Natural killer cell (primary cell): Measurements from ENCODE around the gene AKR1B15. TPM values are rescaled to one million over a fixed set of nuclear protein-coding genes. Genes with fewer than 3 reads are reported as not detected.
"Not testable (repeated sequence)": the region's sequence is repeated elsewhere in the genome, so short reads cannot be mapped to it uniquely, and the experiment has no call there.

Experiments used
- ATAC-seq, 3 donors: fragments of 150-1000 bp in 2 of 3; fragments of 200-7000 bp in 1 of 3; cut with Tn5 transposase; 1 replicate in 1 of 3; 2 replicates in 2 of 3; pipeline ENCODE4 v1.10.0; 2021; ENCODE audit warnings: mild to moderate bottlenecking in 2 of 3, moderate library complexity in 2 of 3
- DNase-seq, 2 donors: peaks; one replicate each; pipeline versions ENCODE4 v3.0.0 to v3.0.0-alpha.2; 2013 to 2021; ENCODE audit warnings: mixed read lengths in 1 of 2
- H3K27ac ChIP-seq: one replicate; pipeline ENCODE4 v1.5.1; 2013; ENCODE audit warnings: mild to moderate bottlenecking, low read length
- H3K27me3 ChIP-seq: one replicate; pipeline ENCODE4 v1.6.1; 2013; ENCODE audit warnings: low read length; ENCODE audit not compliant: control insufficient read depth, insufficient read depth
- H3K36me3 ChIP-seq: one replicate; pipeline ENCODE4 v1.6.1; 2013; ENCODE audit warnings: low read length; ENCODE audit not compliant: control insufficient read depth, insufficient read depth
- H3K4me1 ChIP-seq: one replicate; pipeline ENCODE4 v1.6.1; 2013; ENCODE audit warnings: low read length; ENCODE audit not compliant: control insufficient read depth, insufficient read depth
- H3K4me3 ChIP-seq: one replicate; pipeline ENCODE4 v1.5.1; 2013; ENCODE audit warnings: low read length
- H3K9me3 ChIP-seq: one replicate; pipeline ENCODE4 v1.6.1; 2013; ENCODE audit warnings: low read length; ENCODE audit not compliant: control insufficient read depth, insufficient read depth
- H3K27ac Mint-ChIP-seq, 2 donors: one replicate each; pipeline ENCODE4 v1.8.0; 2022; ENCODE audit warnings: mild to moderate bottlenecking in 2 of 2, mixed read lengths in 2 of 2, moderate library complexity in 1 of 2
- H3K27me3 Mint-ChIP-seq, 2 donors: one replicate each; pipeline ENCODE4 v1.8.0; 2022; ENCODE audit warnings: low read depth in 2 of 2, mixed read lengths in 2 of 2
- H3K36me3 Mint-ChIP-seq: one replicate; pipeline ENCODE4 v1.8.0; 2022; ENCODE audit warnings: mixed read lengths
- H3K4me1 Mint-ChIP-seq, 2 donors: one replicate each; pipeline ENCODE4 v1.8.0; 2022; ENCODE audit warnings: mixed read lengths in 2 of 2
- H3K4me3 Mint-ChIP-seq: one replicate; pipeline ENCODE4 v1.8.0; 2022; ENCODE audit warnings: mild to moderate bottlenecking, moderate library complexity, mixed read lengths
- H3K9me3 Mint-ChIP-seq, 2 donors: one replicate each; pipeline ENCODE4 v1.8.0; 2022; ENCODE audit warnings: mixed read lengths in 2 of 2
- WGBS: methylation state at CpG from one replicate; pipeline ENCODE4 v1.1.7; 2013; ENCODE audit warnings: missing lambda C conversion rate; ENCODE audit not compliant: insufficient coverage; 5-methylcytosine and 5-hydroxymethylcytosine counted together
- intact Hi-C: fragments of 100-400 bp; cut with micrococcal nuclease; formaldehyde crosslinking; loops from one replicate; pipeline ENCODE4 v1.14.2; 2022
- total RNA-seq, 4 donors: library from RNA; stranded (reverse); fragments of 120-200 nt in 1 of 4; gene quantifications; one replicate each; pipeline versions ENCODE4 v1.2.3 to v1.2.4, GENCODE V29; 2013 to 2022
- TF ChIP-seq, protein P1 (sequence below): fragments of 200-600 bp; IDR thresholded peaks from one replicate; pipeline ENCODE4 v1.8.0; 2022; ENCODE audit warnings: antibody characterized with exemption

The AKR1B15 gene
- total RNA-seq, 3 donors from 2014 or later (not counting 1 experiment from before 2014, with no cell fraction given): not detected

DNA sequence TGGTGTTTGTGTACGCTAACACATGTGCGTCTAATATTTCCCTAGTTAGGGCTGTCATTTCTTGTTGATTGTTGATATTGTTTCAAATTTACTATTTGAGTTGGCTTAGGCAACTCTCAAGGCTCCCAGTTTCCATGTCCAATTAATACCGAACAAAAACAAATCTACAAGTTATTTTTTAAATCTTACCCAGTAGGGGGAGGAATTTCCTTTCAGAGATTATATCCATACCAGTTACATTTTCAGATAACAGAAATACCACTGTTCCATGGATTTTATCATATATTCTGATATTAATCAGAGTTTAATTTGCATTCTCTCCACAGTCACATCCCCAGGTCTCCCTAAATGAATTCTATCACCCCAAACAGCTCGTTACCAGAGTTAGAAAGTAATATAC, 28.8 kb upstream of the AKR1B15 start:
- ATAC-seq (no peak), DNase-seq (no peak)
- Histone ChIP-seq H3K27ac (no peak overlapping the region), H3K4me3 (no peak overlapping the region), H3K4me1 (no peaks in the 10 kb centered on the region), H3K27me3 (peaks cover 2% of the 10 kb centered on the region), H3K9me3 (no peaks in the 10 kb centered on the region), H3K36me3 (no peaks in the 10 kb centered on the region)
- TF ChIP-seq, protein P1, sequence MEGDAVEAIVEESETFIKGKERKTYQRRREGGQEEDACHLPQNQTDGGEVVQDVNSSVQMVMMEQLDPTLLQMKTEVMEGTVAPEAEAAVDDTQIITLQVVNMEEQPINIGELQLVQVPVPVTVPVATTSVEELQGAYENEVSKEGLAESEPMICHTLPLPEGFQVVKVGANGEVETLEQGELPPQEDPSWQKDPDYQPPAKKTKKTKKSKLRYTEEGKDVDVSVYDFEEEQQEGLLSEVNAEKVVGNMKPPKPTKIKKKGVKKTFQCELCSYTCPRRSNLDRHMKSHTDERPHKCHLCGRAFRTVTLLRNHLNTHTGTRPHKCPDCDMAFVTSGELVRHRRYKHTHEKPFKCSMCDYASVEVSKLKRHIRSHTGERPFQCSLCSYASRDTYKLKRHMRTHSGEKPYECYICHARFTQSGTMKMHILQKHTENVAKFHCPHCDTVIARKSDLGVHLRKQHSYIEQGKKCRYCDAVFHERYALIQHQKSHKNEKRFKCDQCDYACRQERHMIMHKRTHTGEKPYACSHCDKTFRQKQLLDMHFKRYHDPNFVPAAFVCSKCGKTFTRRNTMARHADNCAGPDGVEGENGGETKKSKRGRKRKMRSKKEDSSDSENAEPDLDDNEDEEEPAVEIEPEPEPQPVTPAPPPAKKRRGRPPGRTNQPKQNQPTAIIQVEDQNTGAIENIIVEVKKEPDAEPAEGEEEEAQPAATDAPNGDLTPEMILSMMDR: no peak
- Mint-ChIP-seq H3K9me3 (no peaks in the 10 kb centered on the region), H3K27ac (no peak overlapping the region), H3K4me1 (no peaks in the 10 kb centered on the region), H3K27me3 (peaks cover 8 to 30% of the 10 kb centered on the region in 2 donors), H3K36me3 (no peaks in the 10 kb centered on the region), H3K4me3 (no peak overlapping the region)
- 93% methylated on average over 2 of the region's 4 CpGs for WGBS
- intact Hi-C loops: no loop called here

DNA sequence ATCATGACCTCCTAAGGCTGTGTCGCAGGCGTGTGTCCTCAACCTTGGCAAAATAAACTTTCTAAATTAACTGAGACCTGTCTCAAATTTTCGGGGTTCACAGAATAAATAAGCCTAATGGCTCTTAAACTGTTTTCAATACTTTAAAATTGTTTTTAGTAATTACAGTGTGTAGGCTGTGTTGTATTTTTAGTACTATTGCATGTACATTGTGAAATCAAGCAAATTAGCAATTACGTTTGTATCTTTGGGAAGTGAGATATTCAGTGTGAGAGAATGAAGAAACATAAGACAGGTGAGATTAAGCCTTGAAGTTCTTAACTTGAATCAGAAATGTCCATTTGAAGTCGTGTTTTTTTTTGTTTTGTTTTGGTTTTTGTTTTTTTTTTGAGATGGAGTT, 26.3 kb upstream of the AKR1B15 start:
- H3K9me3 Mint-ChIP-seq: no peaks in the 10 kb centered on the region
- H3K36me3 ChIP-seq: no peaks in the 10 kb centered on the region
- no peak overlapping the region for H3K27ac Mint-ChIP-seq
- no peaks in the 10 kb centered on the region for H3K36me3 Mint-ChIP-seq
- no peak for ATAC-seq
- intact Hi-C loops: no loop called here
- no peak overlapping the region for H3K27ac ChIP-seq
- TF ChIP-seq, protein P1: no peak
- H3K9me3 ChIP-seq: no peaks in the 10 kb centered on the region
- H3K4me3 ChIP-seq: no peak overlapping the region
- WGBS: 72% methylated on average over 5 of the region's 5 CpGs
- peaks cover 2% of the 10 kb centered on the region for H3K27me3 ChIP-seq
- H3K4me3 Mint-ChIP-seq: no peak overlapping the region
- H3K4me1 ChIP-seq: no peaks in the 10 kb centered on the region
- peaks cover 4 to 19% of the 10 kb centered on the region in 2 donors for H3K27me3 Mint-ChIP-seq
- no peak for DNase-seq
- H3K4me1 Mint-ChIP-seq: no peaks in the 10 kb centered on the region

DNA sequence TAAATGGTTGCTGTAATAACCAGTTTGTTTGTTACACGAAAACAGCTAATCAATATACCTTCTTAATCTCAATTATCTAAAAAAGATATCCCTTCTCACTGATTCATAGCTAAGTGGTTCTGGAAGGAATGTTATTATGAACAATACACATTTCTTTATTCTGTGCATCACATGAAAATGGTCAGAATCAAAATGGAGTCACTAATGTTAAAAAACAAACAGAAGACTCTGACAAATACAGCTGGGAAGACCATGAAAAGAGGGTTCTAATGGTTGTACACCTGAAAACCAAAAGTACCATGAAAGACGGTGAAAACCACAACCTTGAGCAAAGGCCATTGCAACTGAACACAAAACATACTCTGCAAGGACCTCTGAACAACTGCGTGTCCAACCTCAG, 23.5 kb upstream of the AKR1B15 start:
- H3K36me3 Mint-ChIP-seq, H3K27ac ChIP-seq, H3K4me1 Mint-ChIP-seq, intact Hi-C loops, H3K9me3 Mint-ChIP-seq, H3K4me3 ChIP-seq, DNase-seq, H3K9me3 ChIP-seq, ATAC-seq, H3K27me3 ChIP-seq, H3K4me1 ChIP-seq, H3K27ac Mint-ChIP-seq, H3K4me3 Mint-ChIP-seq, H3K36me3 ChIP-seq: not testable (repeated sequence)
- peaks cover 11 to 28% of the 10 kb centered on the region in 2 donors for H3K27me3 Mint-ChIP-seq
- WGBS: 88% methylated on average over 2 of the region's 3 CpGs

DNA sequence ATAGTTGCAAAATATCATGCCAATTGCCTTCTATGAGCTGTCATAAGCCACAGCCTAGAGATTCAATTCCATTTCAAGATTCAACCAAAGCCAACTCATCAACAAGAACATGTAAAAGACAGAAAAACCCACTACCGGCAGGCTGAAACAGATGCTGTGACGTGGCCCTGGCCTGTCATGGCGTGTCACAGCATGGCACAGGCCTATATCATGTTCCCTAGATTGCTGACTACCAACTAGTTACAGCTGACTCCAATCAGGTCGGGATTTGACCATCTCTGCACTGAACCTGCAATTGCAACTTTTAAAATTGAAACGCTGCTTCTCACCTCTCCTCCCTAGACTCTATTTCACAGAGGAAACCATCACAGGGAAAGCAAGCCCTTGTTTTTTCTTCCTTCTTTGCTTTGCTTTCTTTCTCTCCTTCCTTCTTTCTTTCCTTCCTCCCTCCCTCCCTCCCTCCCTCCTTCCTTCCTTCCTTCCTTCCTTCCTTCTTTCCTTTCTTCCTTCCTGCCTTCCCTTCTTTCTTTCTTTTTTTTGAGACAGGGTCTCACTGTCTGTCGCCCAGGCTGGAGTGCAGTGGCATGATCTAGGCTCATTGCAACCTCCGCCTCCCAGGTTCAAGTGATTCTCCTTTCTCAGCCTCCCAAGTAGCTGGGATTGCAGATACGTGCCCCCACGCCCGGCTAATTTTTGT, 22.2 kb upstream of the AKR1B15 start:
- H3K9me3 Mint-ChIP-seq, H3K4me1 Mint-ChIP-seq, intact Hi-C loops, H3K27ac ChIP-seq, H3K36me3 ChIP-seq, H3K27me3 ChIP-seq, DNase-seq, H3K27ac Mint-ChIP-seq, H3K4me3 Mint-ChIP-seq, H3K4me1 ChIP-seq, ATAC-seq, H3K9me3 ChIP-seq, H3K4me3 ChIP-seq, H3K36me3 Mint-ChIP-seq: not testable (repeated sequence)
- WGBS: 82% methylated on average over 7 of the region's 10 CpGs
- peaks cover 11 to 28% of the 10 kb centered on the region in 2 donors for H3K27me3 Mint-ChIP-seq
